Neural progenitor cell (in vitro differentiated cells): ENCODE results near the gene KASH5. TPM values are rescaled to one million over a fixed set of nuclear protein-coding genes. Genes with fewer than 3 reads are reported as not detected.

Experiments used
- DNase-seq: peaks from one replicate; pipeline ENCODE4 v3.0.0-alpha.2; 2016; ENCODE audit warnings: low spot score
- H2AFZ ChIP-seq: fragments of 200-600 bp; sonication (generic); replicated peaks from 2 replicates; pipeline ENCODE4 v1.6.1; 2016; ENCODE audit warnings: antibody characterized with exemption
- H3F3A ChIP-seq: fragments of 200-600 bp; sonication (generic); 2 replicates; pipeline ENCODE4 v1.6.1; 2016; ENCODE audit warnings: antibody characterized with exemption, low read depth
- H3K27ac ChIP-seq: fragments of 200-600 bp; sonication (generic); 2 replicates; pipeline ENCODE4 v1.5.1; 2016; ENCODE audit warnings: mild to moderate bottlenecking
- H3K27me3 ChIP-seq: fragments of 200-600 bp; sonication (generic); 2 replicates; pipeline ENCODE4 v1.6.1; 2016; ENCODE audit warnings: mild to moderate bottlenecking, moderate library complexity
- H3K36me3 ChIP-seq: fragments of 200-600 bp; sonication (generic); 2 replicates; pipeline ENCODE4 v1.5.1; 2016
- H3K4me1 ChIP-seq: fragments of 200-600 bp; sonication (generic); 2 replicates; pipeline ENCODE4 v1.6.1; 2016; ENCODE audit warnings: mixed run types
- H3K4me2 ChIP-seq: fragments of 200-600 bp; sonication (generic); 2 replicates; pipeline ENCODE4 v1.6.1; 2016
- H3K4me3 ChIP-seq: fragments of 200-600 bp; sonication (generic); 2 replicates; pipeline ENCODE4 v1.5.1; 2016
- H3K79me2 ChIP-seq: fragments of 200-600 bp; sonication (generic); 2 replicates; pipeline ENCODE4 v1.6.1; 2016; ENCODE audit warnings: low read depth
- H3K9ac ChIP-seq: fragments of 200-600 bp; sonication (generic); 2 replicates; pipeline ENCODE4 v1.6.1; 2016
- H3K9me3 ChIP-seq: fragments of 200-600 bp; sonication (generic); 2 replicates; pipeline ENCODE4 v1.5.1; 2016; ENCODE audit warnings: low read depth
- H4K20me1 ChIP-seq: fragments of 200-600 bp; sonication (generic); 2 replicates; pipeline ENCODE4 v1.6.1; 2016; ENCODE audit warnings: low read depth
- H3K27ac Mint-ChIP-seq: 3 replicates; pipeline ENCODE4 v1.8.0; 2021; ENCODE audit warnings: mixed read lengths
- H3K27me3 Mint-ChIP-seq: 2 replicates; pipeline ENCODE4 v1.8.0; 2022; ENCODE audit warnings: low read depth, mild to moderate bottlenecking, inconsistent platforms, moderate library complexity, mixed read lengths; ENCODE audit not compliant: insufficient read depth
- H3K36me3 Mint-ChIP-seq: 3 replicates; pipeline ENCODE4 v1.8.0; 2021; ENCODE audit warnings: mixed read lengths
- H3K4me1 Mint-ChIP-seq: 3 replicates; pipeline ENCODE4 v1.8.0; 2021; ENCODE audit warnings: mixed read lengths
- H3K4me3 Mint-ChIP-seq: 3 replicates; pipeline ENCODE4 v1.8.0; 2021; ENCODE audit warnings: mild to moderate bottlenecking, moderate library complexity, mixed read lengths
- H3K9me3 Mint-ChIP-seq: 3 replicates; pipeline ENCODE4 v1.8.0; 2020; ENCODE audit warnings: mixed read lengths
- CTCF ChIP-seq: fragments of 200-600 bp; sonication (generic); IDR thresholded peaks from 2 replicates; pipeline ENCODE4 v1.5.1; 2017; ENCODE audit warnings: antibody characterized with exemption, mild to moderate bottlenecking
- EZH2 ChIP-seq: fragments of 200-600 bp; sonication (generic); IDR thresholded peaks from 2 replicates; pipeline ENCODE4 v1.6.1; 2017; ENCODE audit warnings: antibody characterized with exemption, mild to moderate bottlenecking, moderate library complexity
- EZH2phosphoT487 ChIP-seq: fragments of 200-600 bp; sonication (generic); IDR thresholded peaks from 2 replicates; pipeline ENCODE4 v1.6.1; 2017; ENCODE audit warnings: antibody characterized with exemption
- total RNA-seq: library from RNA; depleted of rRNA; stranded (reverse); fragments of >200 nt; gene quantifications from 2 replicates; pipeline ENCODE4 v1.2.3, GENCODE V29; 2015; ENCODE audit warnings: low replicate concordance

The KASH5 gene
- total RNA-seq, 1 donor from 2014 or later, result not detected

GRCh38 chr19:49463960-49464740 is 76.1 kb downstream of the KASH5 start:
- Histone ChIP-seq H2AFZ (no peak overlapping the region), H3F3A (peaks cover 2% of the 10 kb centered on the region), H3K4me3 (no peak overlapping the region), H3K4me2 (no peak overlapping the region), H3K4me1 (peaks cover 5% of the 10 kb centered on the region), H3K36me3 (no peaks in the 10 kb centered on the region), H3K9ac (no peak overlapping the region), H3K27me3 (no peaks in the 10 kb centered on the region), H3K9me3 (no peaks in the 10 kb centered on the region), H3K79me2 (no peaks in the 10 kb centered on the region), H3K27ac (no peak overlapping the region), H4K20me1 (no peaks in the 10 kb centered on the region)
- peaks cover 5% of the 10 kb centered on the region for H3K4me1 Mint-ChIP-seq
- TF ChIP-seq EZH2, result no peak
- TF ChIP-seq EZH2phosphoT487, result no peak
- TF ChIP-seq CTCF, result no peak
- H3K4me3 Mint-ChIP-seq, result no peak overlapping the region
- no peaks in the 10 kb centered on the region for H3K9me3 Mint-ChIP-seq
- no peak overlapping the region for H3K27ac Mint-ChIP-seq
- DNase-seq, result no peak
- peaks cover 2% of the 10 kb centered on the region for H3K27me3 Mint-ChIP-seq
- peaks cover 9% of the 10 kb centered on the region for H3K36me3 Mint-ChIP-seq

GRCh38 chr19:49465371-49465770 is 77.3 kb downstream of the KASH5 start:
- Histone ChIP-seq H3K27ac (no peak overlapping the region), H3K27me3 (no peaks in the 10 kb centered on the region), H3F3A (peaks cover 6% of the 10 kb centered on the region), H4K20me1 (no peaks in the 10 kb centered on the region), H3K4me1 (peaks cover 7% of the 10 kb centered on the region), H3K4me3 (no peak overlapping the region), H3K9ac (no peak overlapping the region), H2AFZ (no peak overlapping the region), H3K79me2 (no peaks in the 10 kb centered on the region), H3K9me3 (no peaks in the 10 kb centered on the region), H3K4me2 (no peak overlapping the region), H3K36me3 (no peaks in the 10 kb centered on the region)
- TF ChIP-seq EZH2phosphoT487 (no peak), CTCF (no peak), EZH2 (no peak)
- no peak for DNase-seq
- Mint-ChIP-seq H3K27ac (no peak overlapping the region), H3K9me3 (no peaks in the 10 kb centered on the region), H3K4me1 (peaks cover 6% of the 10 kb centered on the region), H3K27me3 (peaks cover 2% of the 10 kb centered on the region), H3K4me3 (no peak overlapping the region), H3K36me3 (peaks cover 10% of the 10 kb centered on the region)

Other genes with a start within 250 kb of the KASH5 start
- gene HRC, start 232.9 kb upstream of the KASH5 start, total RNA-seq, result 0.31 TPM in 1 of 2 replicates, not detected in the other
- gene TRPM4, start 230.5 kb upstream of the KASH5 start, total RNA-seq, result 3.1 and 11.2 TPM in 2 replicates
- gene SLC6A16, start 63.1 kb upstream of the KASH5 start, total RNA-seq, result 2.9 and 5.0 TPM in 2 replicates
- not detected in 2 replicates for gene CD37, start 52.8 kb upstream of the KASH5 start, total RNA-seq
- 125 and 193 TPM in 2 replicates for gene TEAD2, start 25.8 kb upstream of the KASH5 start, total RNA-seq
- gene DKKL1, start 24.4 kb upstream of the KASH5 start, total RNA-seq, result 3.0 and 5.6 TPM in 2 replicates
- gene PTH2, start 35.2 kb downstream of the KASH5 start, total RNA-seq, result not detected in 2 replicates
- gene GFY, start 37.1 kb downstream of the KASH5 start, total RNA-seq, result 0.09 TPM in 1 of 2 replicates, not detected in the other
- gene SLC17A7, start 53.3 kb downstream of the KASH5 start, total RNA-seq, result 1.4 TPM in 2 replicates
- 133 and 168 TPM in 2 replicates for gene PIH1D1, start 63.6 kb downstream of the KASH5 start, total RNA-seq
- 14.7 and 77.6 TPM in 2 replicates for gene ALDH16A1, start 65.0 kb downstream of the KASH5 start, total RNA-seq
- gene FLT3LG, start 86.0 kb downstream of the KASH5 start, total RNA-seq, result 0.24 and 0.96 TPM in 2 replicates
- 2,053 and 3,348 TPM in 2 replicates for gene RPL13A, start 99.4 kb downstream of the KASH5 start, total RNA-seq
- gene RPS11, start 108.2 kb downstream of the KASH5 start, total RNA-seq, result 5,448 and 6,772 TPM in 2 replicates
- gene FCGRT, start 124.4 kb downstream of the KASH5 start, total RNA-seq, result 10.0 and 30.8 TPM in 2 replicates
- 4.2 and 4.5 TPM in 2 replicates for gene RCN3, start 139.8 kb downstream of the KASH5 start, total RNA-seq
- gene NOSIP, start 192.3 kb downstream of the KASH5 start, total RNA-seq, result 26.2 and 68.3 TPM in 2 replicates
- 0.09 and 0.68 TPM in 2 replicates for gene PRRG2, start 193.1 kb downstream of the KASH5 start, total RNA-seq
- 3.2 and 9.0 TPM in 2 replicates for gene PRR12, start 202.9 kb downstream of the KASH5 start, total RNA-seq